Thyroid gland (tissue), 4 donors: ENCODE data around the gene AK8.

ENCODE experiments used
- CTCF ChIP-seq, 6 experiments: fragments of 200-600 bp in 3 of 6; fragments of 450-650 bp in 3 of 6; sonication (generic) in 3 of 6; IDR thresholded peaks; one replicate each; pipeline ENCODE4 v1.5.1; 2016 to 2019; ENCODE audit warnings: antibody characterized with exemption in 6 of 6, mild to moderate bottlenecking in 2 of 6, inconsistent platforms in 1 of 6, moderate library complexity in 1 of 6
- POLR2A ChIP-seq, 2 donors: fragments of 450-650 bp; IDR thresholded peaks; one replicate each; pipeline ENCODE4 v1.6.1; 2017; ENCODE audit warnings: antibody characterized with exemption in 2 of 2, mild to moderate bottlenecking in 2 of 2, moderate library complexity in 1 of 2

DNA sequence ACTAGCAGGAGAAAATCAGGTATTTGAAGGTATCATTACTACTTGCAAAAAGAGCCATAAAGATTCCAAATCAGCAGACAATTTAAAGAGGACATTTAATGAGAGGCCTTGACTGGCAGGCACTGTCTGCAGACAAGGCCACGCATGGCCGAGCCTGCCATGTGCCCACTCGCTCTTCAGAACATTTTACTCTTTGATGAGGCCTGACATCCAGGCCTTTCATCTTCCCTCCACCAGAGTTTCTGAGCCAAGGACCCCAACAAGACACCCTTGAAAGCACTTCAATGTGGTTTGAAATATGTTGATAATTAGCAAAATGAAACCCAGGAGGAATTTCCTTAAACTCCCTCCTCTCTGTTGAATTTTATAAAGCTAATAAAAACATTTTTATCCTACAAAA is 16.4 kb downstream of the AK8 start:
- TF ChIP-seq POLR2A (IDR thresholded peaks at IDR 0.05) (no peak), CTCF (IDR thresholded peaks at IDR 0.05) (no peak)
